Measurements from ENCODE around the gene CACNG1.
"Not testable (repeated sequence)": the region's sequence is repeated elsewhere in the genome, so short reads cannot be mapped to it uniquely, and the experiment has no call there.

CACNG1 gene

DNA sequence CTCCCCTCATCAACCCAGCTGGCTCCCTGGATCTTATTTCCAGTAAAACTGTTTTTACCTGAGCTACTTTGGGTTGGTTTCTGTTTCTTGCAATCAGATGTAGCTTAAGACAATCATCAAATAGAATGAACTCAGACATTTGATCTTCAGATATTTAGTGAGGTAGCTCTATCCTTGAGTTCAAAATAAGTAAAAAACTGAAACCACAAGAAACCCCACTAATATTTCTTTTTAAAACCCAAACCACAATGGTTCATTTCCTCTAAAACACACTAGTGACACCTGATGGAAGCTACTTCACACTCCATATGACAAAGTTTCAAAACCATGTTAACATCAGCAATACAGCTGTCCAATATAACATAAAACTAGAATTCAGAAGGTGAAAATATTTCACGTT lies 37.8 kb downstream of the CACNG1 start:
- DNase-seq: no peak

DNA sequence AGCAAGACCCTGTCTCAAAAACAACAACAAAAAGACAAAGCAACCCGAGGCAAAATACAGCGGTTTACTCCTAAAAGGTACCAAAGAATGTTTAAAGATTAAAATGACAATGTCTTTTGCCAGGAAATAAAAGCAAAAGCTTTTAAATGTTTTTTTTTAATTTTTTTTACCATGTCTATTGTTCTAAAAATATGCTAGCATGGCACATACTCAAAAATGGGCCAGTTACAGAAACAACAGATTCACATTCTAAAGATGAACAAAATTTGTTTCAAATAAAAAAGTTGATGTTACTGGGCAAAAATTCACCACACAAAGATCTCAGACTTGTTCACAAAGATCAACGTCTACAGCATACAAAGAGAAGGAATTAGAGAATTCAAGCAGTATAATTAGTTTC lies 41.1 kb downstream of the CACNG1 start:
- no peak for DNase-seq

DNA sequence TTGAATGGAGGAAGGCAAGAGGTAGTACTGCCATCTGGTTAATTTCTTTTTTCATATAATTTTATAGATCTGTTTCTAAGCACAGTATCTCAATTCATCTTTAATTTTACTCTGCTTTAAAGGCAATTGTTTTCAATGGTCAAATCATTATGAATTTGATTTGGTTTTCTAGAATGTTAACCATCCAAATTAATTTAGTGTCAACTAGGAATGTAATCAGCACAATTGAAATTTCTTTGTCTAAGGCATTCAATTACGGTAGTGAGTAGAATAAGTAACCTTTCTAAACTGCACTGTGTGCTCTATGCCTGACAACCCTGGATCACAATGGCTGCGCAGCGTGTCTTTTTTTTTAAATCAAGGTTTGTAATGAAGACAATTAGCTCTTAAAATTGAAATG lies 44.3 kb downstream of the CACNG1 start:
- no peak for DNase-seq

DNA sequence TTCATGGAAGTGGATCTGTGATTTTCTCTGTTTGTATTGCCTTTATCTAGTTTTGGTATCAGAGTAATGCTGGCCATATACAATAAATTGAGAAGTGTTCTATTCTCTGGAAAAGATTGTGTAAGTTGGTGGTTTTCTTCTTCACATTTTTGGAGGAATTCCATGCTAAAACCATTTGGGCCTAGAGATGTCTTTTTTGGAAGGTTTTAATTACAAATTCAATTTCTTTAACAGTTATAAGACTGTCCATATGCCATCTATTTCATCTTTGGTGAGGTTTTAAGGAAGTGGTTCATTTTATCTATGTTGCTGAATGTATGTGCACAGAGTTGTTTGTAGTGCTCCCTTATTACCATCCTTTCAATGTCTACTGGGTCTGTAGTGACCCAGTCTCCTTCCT lies 46.0 kb downstream of the CACNG1 start:
- no peak for DNase-seq

DNA sequence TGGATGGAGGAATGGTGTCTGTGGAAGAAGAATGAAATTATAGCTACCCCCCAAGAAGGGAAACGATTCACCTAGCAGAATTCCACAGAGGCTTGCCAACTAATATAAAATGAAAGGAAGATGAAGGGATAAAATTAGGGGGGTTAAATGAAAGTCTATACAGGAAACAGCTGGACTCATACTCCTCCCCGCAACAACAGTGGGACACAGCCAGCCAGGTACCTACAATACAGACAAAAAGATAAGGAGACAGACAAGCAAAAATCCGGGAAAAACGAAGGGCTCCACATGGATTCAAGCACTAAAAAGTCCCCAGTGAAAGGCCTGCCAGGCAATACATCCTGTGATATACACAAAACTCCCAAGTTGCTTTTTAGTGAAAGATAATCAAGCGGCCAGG lies 47.9 kb downstream of the CACNG1 start:
- no peak for DNase-seq

DNA sequence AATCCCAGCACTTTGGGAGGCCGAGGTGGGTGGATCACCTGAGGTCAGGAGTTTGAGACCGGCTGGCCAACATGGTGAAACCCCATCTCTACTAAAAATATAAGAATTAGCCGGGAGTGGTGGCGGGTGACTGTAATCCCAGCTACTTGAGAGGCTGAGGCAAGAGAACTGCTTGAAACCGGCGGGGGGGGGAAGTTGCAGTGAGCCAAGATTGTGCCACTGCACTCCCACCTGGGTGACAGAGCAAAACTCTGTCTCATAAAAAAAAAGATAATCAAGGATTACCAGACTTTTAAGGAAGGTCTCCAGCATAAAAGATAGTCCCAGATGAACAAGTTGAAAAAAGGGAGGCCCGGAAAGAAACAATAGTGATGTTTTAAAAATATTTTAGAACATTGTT lies 48.4 kb downstream of the CACNG1 start:
- DNase-seq: not testable (repeated sequence)

DNA sequence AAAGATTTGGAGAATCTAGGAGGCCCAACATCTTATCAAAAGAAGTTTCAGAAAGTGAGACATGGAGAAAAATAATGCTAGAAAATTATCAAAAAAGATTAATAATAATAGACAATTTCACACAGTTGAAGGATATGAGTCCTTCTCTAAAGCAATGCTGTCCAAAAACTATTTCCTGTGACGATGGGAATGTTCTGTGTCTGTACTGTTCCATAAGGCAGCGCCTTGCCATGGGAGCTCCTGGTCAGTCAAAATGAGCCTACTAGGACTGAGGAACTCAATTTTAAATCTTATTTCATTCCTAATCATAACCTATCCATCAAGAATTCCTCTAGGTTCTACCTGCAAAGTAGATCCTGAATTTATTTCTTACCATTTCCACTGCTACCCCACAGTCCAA lies 49.0 kb downstream of the CACNG1 start:
- DNase-seq: no peak

DNA sequence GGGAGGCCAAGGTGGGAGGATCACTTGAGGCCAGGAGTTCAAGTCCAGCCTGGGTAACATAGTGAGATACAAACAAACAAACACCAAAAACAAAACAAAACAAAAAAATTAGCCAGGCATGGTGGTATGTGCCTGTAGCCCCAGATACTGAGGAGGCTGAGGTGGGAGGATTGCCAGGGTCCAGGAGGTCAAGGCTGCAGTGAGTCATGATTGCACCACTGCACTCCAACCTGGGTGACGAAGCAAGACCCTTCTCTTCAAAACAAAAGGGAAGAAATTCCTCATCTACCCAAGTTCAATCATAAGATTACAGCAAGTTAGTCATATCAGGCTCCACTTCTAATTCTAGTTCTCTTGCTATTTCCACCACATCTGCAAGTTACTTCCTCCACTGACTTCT lies 50.9 kb downstream of the CACNG1 start:
- DNase-seq: not testable (repeated sequence)

DNA sequence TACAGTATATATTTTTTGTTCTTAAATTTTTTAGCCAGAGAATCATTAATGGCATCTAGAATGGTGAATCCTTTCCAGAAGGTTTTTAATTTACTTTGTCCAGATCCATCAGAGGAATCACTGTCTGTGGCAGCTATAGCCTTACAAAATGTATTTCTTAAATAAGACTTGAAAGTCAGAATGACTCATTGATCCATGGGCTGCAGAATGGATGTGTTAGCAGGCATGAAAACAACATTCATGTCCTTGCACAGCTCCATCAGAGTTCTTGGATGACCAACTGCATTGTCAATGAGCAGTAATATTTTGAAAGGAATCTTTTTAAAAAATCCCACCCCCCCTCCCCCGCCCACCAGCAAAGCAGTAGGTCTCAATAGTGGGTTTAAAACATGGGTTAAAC lies 51.4 kb downstream of the CACNG1 start:
- DNase-seq: no peak

DNA sequence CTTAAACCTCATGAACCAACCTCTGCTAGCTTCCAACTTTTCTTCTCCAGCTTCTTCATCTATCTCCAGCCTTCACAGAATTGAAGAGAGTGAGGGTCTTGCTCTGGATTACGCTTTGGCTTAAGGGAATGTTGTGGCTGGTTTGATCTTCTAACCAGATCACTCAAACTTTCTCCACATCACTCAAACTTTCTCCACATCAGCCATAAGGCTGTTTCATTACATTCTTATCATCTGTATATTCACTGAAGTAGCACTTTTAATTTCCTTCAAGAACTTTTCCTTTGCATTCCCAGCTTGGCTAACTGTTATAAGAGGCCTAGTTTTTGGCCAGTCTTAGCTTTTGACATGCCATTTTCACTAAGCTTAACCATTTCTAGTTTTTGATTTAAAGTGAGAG lies 52.3 kb downstream of the CACNG1 start:
- DNase-seq: no peak

DNA sequence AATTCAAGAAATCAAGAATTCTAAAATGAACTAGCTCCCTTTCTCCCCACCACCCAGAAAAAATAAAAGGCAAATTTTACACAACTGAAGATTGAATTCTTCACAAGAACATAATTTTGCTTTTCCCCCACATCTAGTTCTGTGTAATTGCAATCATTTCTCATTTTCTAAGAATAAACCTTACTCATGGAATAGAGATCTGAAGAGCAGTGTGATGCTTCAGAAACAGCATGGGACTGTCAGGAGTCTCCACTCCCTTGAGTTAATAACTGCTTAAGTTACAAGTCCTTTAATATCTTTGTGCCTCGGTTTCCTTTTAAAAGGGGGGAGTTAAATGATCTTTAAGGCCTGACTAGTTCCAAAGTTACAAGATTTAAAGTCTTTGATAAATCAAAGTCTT lies 53.7 kb downstream of the CACNG1 start:
- DNase-seq: no peak

DNA sequence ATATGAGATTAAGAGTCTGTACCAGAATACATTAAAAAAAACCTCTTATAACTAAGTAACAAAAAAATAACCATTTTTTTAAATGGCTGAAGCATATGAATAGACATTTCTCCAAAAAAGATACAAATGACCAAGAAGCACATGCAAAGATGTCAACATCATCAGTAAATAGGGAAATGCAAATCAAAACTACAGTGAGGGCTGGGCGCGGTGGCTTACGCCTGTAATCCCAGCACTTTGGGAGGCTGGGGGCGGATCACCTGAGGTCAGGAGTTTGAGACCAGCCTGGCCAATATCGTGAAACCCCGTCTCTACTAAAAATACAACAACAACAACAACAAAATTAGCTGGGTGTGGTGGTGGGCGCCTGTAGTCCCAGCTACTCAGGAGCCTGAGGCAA lies 60.3 kb downstream of the CACNG1 start:
- not testable (repeated sequence) for DNase-seq

DNA sequence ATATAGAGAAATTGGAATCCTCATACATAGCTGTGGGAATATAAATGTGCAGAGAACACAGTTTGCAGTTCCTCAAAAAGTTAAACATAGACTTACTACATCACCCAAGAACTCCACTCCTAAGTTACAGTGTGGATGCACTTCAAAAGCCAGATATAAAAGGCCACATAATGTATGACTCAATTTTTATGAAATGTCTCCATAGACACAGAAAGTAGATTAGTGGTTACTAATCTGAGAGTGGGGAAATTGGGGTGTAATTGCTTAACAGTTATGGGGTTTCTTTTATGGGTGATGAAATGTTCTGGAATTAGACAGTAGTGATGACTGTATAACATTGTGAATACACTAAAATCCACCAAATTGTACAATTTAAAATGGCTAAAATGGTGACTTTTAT lies 60.9 kb downstream of the CACNG1 start:
- DNase-seq: no peak

Data from activated CD4-positive, alpha-beta T cell treated with anti-CD3 and anti-CD28 coated beads, Interleukin-2, amount 50 U/mL, for 48 hours (primary cell).